HG02973 (cell line): ENCODE measurements around the gene H2BW2.
A peak's percentile ranks its signal among the peaks of the same experiment; 100 is the strongest.
"Not testable (repeated sequence)": the region's sequence is repeated elsewhere in the genome, so short reads cannot be mapped to it uniquely, and the experiment has no call there.

Experiments
- ATAC-seq: cut with Tn5 transposase; IDR thresholded peaks from one replicate; pipeline ENCODE4 v1.9.1; 2021; ENCODE audit warnings: moderate library complexity; ENCODE audit not compliant: unreplicated experiment

The H2BW2 gene

DNA sequence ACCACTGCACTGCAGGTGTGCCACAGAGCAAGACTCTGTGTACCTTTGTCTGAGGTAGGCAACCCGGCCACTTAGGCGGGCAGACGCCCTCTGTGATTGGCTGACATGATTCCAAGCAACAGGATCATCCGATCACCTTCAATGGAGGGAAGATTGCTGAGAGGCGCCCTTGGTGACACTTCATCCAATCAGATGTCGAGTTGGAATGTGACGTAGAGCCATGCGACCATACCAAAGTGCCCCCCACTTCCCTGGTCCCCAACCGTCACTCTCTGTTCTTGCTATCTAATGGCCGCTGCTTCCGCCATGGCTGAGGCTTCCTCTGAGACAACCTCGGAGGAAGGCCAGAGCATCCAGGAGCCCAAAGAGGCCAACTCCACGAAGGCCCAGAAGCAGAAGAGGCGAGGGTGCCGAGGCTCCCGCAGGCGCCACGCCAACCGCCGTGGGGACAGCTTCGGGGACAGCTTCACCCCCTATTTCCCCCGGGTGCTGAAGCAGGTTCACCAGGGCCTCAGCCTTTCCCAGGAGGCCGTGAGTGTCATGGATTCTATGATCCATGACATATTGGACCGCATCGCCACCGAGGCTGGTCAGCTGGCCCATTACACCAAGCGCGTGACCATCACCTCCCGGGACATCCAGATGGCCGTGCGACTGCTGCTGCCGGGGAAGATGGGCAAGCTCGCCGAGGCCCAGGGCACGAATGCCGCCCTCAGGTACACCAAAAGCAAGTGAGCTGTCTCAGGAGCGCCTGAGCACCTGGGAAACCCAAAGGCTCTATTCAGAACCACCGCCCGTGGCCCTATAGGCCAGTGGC lies at the start of gene H2BW2:
TSS of gene H2BW2 (plus strand) at position 268 of the 817 bp plus-strand sequence. CDS start at position 307, 39 bp downstream.
- ATAC-seq: no peak

DNA sequence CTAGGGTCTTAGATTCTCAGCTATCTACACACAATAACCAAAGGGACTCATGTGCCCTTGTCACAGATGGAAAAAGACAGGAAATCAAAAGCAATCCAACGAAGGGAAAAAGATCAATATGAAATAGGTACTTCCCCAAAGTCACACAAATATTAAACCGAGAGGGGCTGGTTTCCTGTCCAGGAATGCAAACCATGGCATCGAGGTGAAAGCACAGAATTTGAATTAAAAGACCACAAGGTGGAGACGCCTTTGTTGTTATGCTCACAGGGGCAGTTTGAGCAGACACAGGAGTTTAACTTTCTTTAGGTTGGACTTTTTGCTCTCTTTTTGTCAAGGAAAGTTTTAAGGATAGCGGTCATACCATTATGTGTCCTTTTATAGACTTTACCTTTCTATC lies 40.5 kb upstream of the H2BW2 start:
- ATAC-seq: peak; percentile 58

DNA sequence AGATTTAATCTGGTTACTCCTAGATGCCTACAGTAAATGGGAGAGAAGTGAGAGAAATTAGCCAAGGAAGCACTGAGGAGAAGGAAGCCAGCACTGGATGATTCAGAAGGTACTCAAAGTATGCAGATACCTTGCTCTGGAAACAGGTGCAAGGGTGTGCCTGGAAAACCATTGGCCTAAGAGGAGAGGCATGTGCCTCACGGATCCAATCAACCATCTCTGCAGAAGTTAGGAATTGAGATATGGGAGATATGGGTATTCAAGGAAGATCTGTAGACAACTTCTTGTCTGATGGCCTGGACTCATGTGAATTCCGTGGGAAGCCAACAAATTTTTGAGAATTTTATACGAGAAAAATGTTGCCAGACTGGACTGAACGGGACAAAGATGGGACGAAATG lies 30.9 kb upstream of the H2BW2 start:
- ATAC-seq: no peak

DNA sequence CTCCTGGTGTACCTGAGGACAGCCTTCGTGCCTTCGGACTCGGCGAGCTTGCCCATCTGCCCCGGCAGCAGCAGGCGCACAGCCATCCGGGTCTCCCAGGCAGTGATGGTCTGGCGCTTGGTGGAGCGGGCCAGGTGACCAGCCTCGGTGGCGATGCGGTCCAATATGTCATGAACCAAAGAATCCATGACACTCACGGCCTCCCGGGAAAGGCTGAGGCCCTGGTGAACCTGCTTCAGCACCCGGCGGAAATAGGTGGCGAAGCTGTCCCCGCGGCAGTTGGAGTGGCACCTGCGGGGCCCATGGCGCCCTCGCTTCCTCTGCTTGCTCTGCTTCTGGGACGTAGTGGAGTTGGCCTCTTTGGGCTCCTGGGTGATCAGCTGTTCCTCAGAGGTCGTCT lies 26.6 kb upstream of the H2BW2 start:
- ATAC-seq: no peak

DNA sequence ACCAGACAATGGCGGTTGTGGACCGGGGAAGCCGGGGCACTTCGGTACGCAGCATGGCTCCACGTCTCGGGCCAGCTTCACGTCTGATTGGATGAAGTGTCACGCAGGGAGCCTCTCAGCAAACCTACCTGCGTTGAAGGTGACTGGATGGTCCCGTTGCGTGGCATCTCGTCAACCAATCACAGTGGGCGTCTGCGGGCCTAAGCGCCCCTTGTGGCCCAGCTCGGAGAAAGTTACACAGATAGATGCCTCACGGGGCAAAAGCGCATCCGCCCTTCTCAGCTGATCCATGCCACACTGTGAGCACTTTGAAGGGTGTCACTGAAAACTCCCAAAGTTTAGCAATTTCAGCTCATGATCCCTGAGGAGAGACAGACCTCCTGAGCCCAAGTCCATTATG lies 26.1 kb upstream of the H2BW2 start, which contains the start of gene H2BW1:
TSS of gene H2BW1 (minus strand) at position 103 of the 400 bp plus-strand sequence. CDS start 132 bp downstream, outside the sequence.
- no peak for ATAC-seq

DNA sequence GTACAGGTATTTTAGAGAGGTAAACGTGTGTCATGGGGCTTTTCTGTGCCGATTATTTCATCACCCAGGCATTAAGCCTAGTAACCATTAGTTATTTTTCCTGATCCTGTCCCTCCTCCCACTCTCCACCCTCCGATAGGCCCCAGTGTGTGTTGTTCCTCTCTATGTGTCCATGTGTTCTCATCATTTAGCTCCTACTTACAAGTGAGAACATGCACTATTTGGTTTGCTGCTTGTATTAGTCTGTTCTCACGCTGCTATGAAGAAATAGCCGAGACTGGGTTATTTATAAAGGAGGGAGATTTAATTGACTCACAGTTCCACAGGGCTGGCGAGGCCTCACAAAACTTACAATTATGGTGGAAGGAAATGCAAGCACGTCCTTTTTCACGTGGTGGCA lies 24.2 kb upstream of the H2BW2 start:
- ATAC-seq: not testable (repeated sequence)

DNA sequence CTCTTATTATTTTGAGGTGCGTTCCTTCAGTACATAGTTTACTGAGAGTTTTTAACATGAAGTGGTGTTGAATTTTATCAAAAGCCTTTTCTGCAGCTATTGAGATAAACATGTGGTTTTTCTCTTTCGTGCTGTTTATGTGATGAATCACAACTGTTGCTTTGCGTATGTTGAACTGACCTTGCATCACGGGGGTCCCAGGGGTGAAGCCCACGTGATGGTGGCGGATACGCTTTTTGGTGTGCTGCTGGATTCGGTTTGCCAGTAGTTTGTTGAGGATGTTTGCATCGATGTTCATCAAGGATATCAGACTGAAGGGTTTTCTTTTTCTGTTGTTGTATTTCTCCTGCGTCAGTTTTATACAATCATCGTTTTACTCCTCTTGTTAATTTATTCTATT lies 21.6 kb upstream of the H2BW2 start:
- no peak for ATAC-seq

DNA sequence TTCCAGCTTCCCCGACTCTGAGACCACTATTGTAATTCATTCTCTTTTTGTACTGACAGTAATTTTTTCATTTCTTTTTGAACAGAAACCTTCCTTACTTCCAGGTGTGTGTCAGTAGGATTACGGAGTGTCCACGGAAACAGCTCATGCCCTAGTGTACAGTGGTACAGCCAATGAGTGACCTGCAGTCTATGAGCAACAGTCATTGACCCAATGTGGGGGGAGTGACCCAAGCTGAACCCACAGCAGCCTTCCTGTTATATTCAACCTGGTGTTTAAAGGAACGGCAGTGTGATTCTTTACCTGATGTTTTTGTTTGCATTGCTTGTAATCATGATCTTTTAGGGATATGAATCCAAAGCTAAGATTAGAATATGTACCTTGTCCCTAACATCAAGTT lies 1.2 kb downstream of the H2BW2 start:
- ATAC-seq: no peak

DNA sequence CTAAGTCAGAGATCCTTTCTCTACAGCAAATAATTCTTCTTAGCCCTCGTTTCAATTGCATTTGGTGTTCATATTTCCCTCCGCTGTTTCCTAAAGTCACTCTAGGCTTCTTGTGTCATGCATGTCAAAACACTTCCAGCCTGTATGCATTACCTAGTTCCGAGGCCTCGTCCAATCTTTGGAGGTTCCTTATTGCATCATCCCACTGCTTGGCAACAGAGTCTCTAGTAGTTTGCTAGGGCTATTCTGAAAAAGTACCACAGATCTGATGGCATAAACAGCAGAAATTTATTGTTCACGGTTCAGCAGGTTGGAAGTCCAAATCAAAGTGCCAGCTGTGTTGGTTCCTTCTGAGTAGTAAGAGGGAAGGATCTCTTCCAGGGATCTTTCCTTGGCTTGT lies 5.9 kb downstream of the H2BW2 start:
- ATAC-seq: no peak

DNA sequence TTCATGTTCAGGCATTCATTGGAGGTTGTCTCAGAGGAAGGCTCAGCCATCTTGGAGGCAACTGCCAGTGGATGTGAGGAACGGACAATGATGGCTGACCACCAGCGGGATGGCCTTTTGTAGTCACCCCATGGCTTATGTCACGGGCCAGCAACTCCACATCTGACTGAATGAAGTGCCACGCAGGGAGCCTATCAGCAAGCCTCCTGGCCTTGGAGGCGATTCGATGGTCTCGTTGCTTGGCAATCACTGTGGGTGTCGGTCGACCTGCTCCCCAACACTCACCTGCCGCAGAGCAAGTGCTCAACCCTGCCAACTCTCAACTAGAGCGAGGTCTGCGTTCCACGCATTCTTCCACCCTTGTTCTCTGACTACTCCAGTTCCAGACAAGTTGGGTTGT lies 7.4 kb downstream of the H2BW2 start:
- no peak for ATAC-seq

DNA sequence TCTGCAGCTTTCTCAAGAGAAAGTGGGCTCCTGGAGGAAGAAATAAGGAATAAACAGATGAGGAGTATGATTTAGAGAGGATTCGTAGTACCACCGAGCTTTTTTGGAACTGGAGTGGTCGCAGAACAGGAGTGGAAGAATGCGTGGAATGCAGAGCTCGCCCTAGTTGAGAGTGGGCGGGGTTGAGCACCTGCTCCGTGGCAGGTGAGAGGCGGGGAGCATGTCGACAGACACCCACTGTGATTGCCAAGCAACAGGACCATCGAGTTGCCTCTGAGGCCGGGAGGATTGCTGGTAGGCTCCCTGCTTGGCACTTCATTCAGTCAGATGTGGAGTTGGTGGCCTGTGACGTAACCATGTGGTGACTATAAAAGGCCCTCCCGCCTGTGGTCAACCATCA lies 15.2 kb downstream of the H2BW2 start:
- not testable (repeated sequence) for ATAC-seq

DNA sequence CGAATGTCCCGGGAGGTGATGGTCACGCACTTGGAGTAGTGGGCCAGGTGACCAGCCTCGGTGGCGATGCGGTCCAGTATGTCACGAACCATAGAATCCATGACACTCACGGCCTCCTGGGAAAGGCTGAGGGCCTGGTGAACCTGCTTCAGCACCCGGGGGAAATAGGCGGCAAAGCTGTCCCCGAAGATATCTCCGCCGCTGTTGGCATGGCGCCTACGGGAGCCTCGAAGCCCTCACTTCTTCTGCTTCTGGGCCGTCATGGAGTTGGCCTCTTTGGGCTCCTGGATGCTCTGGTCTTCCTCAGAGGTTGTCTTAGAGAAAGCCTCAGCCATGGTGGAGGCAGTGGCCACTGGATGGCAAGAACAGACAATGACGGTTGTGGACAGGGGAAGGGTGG lies 22.9 kb downstream of the H2BW2 start:
- ATAC-seq: not testable (repeated sequence)

DNA sequence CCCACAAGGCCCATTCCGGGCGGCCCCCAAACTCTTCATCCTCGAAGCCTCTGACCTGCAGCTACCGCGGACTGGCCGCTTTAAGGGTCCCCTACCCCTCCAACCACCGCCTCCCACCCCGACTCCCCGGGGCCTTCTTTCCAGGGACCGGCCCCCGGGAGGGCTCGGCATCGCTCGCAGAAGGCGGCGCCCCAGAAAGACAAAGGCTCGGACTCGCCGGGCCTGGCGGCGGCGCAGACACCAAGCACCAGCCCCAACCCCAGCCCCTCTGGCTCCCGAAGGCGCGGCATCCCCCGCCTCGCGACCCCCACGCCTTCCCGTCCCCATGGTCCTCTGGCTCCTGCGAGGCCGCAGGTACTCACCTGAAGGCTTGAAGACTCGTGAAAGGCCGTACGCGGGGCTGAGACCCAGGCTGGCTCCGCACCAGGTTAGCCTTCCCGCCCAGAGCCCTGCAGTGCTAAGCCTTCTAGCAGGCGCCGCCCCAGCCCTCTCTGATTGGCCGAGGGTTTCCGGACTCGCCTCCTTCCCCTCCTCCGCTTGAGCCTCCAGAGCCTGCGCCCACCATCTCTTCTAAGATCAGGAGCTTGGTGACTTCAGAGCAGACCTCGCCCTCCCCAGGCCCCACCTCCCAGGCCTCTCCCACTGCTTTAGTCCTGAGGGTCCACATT lies 36.2 kb downstream of the H2BW2 start, which contains the start of gene TMSB15C:
TSS of gene TMSB15C (minus strand) at position 459 of the 668 bp plus-strand sequence.
- ATAC-seq: peak; percentile 98

DNA sequence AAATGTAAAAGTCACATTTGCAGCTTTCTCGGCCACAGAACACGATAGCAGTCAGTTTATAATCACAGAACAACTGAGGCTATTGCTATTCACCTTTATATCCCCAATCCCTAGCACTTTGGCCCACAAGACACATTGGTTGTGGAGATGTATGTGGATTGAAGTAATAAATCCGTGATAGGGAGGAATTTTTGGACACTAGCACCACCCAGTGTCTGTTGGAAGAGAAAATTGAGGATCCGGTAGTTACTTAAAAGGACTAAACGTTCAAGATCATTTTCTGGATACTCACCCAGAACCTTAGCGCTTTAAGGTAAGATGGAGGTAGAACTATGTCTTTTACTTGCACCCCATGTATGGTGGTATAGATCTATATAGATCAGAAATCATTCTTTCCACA lies 38.1 kb downstream of the H2BW2 start:
- not testable (repeated sequence) for ATAC-seq

DNA sequence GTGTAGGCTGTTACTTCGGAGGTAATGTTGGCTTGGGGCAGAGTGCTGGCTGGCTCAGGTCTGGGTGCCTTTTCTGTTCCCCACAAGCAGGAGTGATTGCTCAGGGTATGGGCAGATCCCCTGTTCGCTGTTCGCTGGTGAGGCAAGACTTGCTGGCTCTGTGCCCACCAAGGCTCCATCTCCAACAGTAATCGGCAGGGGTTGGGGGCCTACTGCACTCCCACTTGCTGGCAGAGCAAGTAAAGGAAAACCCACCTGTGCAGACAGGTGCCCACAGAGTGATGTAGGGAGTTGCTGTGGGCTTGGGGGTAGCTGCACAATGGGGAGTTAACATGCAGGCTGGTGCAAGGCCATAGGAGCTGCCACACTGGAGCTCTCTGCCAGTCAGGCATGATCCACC lies 44.3 kb downstream of the H2BW2 start:
- ATAC-seq: no peak

DNA sequence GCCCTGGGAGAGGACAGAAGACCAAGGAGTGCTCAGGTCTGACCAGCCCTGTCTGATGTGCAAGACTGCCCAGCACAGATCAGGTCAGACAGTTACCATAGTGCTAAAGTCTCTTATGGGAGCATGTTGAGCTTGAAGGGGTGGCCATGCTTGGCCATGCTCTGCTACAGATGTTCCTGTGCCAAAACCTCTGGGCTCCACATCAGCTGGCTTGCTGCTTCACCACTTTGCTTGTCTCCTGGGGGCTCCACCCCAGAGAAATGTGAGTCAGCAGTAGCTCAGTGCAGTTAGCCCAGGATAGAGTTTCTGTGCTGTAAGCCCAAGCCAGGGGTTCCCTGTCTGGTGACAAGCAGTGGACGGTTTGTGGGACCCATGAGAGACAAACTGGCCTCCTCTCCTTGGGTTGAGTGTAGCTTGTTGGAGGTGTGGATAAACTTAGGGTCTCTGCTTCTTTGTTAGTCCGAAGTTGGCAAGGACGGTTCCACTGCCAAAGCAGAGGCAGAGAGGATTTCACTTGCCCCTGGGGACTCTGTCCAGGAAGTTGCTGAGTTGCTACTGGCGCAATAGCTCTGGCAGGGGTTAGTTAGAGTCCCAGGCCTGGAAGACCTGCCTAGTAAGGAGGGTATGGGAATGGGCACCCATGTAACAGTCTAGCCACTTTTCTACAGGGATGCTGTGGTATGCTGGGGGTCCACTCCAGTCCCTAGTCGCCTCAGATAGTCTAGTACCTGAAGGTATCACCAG lies 45.0 kb downstream of the H2BW2 start:
- ATAC-seq: no peak

DNA sequence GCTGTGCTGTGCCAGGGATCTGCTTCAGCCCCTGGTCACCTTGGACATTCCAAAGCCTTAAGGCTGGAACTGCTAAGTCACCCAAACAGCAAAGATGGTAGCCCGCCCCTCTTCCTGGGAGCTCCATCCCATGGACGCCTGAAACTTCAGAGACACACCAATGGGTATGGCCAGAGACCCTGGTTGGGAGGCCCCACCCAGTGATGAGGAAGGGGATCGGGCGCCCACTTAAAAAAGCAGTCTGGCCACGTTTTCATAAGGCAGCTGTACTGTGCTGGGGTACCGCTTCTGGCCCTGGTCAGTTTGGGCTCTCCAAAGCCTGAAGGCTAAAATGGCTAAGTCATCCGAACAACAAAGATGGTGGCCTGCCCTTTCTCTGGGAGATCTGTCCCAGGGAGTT lies 45.7 kb downstream of the H2BW2 start:
- ATAC-seq: no peak

DNA sequence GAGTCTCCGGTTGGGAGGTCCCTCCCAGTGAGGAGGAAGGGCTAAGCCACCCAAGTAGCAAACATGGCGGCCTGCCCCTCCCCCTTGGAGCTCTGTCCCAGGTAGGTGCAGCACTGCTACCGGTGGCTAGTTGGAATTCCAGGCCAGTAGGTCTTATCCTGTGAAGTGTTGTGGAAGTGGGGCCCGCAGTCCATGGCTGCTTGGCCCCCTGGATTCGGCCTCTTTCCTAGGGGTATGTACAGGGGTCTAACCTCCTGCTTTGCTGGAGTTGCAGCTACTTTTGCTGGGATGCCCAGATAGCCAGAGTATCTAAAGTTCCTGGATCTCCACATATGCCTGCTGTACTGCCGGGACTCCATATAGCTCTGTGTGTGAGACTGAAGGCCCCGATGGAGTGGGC lies 46.2 kb downstream of the H2BW2 start:
- no peak for ATAC-seq
